GM12878 (cell line): Measurements from ENCODE around the gene EMC1. TPM values are rescaled to one million over a fixed set of nuclear protein-coding genes. Genes with fewer than 3 reads are reported as not detected.

Experiments
- ATAC-seq: fragments of 200-7000 bp; cut with Tn5 transposase; 3 replicates; pipeline ENCODE4 v1.9.1; 2020; ENCODE audit warnings: mild to moderate bottlenecking, moderate library complexity
- BruUV-seq: library from RNA; stranded (reverse); fragments of 400-500 nt; replicated peaks from 2 replicates; lab custom pipeline; 2021; lab: Mats Ljungman, UMichigan
- CTCF ChIA-PET: fragments of 300-600 bp; sonication (Branson Sonifier 250); formaldehyde crosslinking; extraction: SDS; loops from one replicate; lab custom pipeline; 2021; ENCODE audit warnings: inconsistent platforms; lab: Yijun Ruan, JAX
- POLR2A ChIA-PET: fragments of 350-600 bp; formaldehyde crosslinking; extraction: SDS; loops from one replicate; lab custom pipeline; 2021; ENCODE audit warnings: inconsistent platforms; lab: Charles Lee
- RAD21 ChIA-PET: fragments of 300-600 bp; sonication (Branson Sonifier 250); formaldehyde crosslinking; loops from one replicate; lab custom pipeline; 2023; ENCODE audit warnings: antibody characterized with exemption; ENCODE audit not compliant: unreplicated experiment; lab: Charles Lee
- SMC1A ChIA-PET: fragments of 300-600 bp; sonication (Branson Sonifier 250); formaldehyde crosslinking; loops from one replicate; lab custom pipeline; 2023; ENCODE audit not compliant: unreplicated experiment, uncharacterized antibody; lab: Charles Lee
- DNase-seq: peaks from one replicate; pipeline ENCODE4 v3.0.0-alpha.2; 2011; ENCODE audit warnings: low read depth, low spot score
- FAIRE-seq: peaks from 3 replicates; lab custom pipeline; 2011; peaks lifted over from hg19 to GRCh38; lab: Jason Lieb, UNC
- H2AFZ ChIP-seq: 2 replicates; pipeline ENCODE4 v1.6.0; 2011; ENCODE audit warnings: low read depth, low read length, control low read depth; ENCODE audit not compliant: control insufficient read depth
- H3K27ac ChIP-seq: 2 replicates; pipeline ENCODE4 v1.5.1; 2011; ENCODE audit warnings: control low read depth; ENCODE audit not compliant: control insufficient read depth, insufficient read depth
- H3K27me3 ChIP-seq, 2 experiments: replicated peaks in 1 of 2; 2 replicates each; pipeline versions ENCODE4 v1.6.0 to v1.6.1; 2011; ENCODE audit warnings: low read length in 1 of 2; ENCODE audit not compliant: control insufficient read depth in 2 of 2, insufficient read depth in 2 of 2
- H3K36me3 ChIP-seq, 2 experiments: 2 replicates each; pipeline ENCODE4 v1.5.1; 2011; ENCODE audit warnings: low read length in 1 of 2; ENCODE audit not compliant: control insufficient read depth in 2 of 2, insufficient read depth in 2 of 2
- H3K4me1 ChIP-seq: 2 replicates; pipeline ENCODE4 v1.6.1; 2011; ENCODE audit warnings: mild to moderate bottlenecking, low read length, moderate library complexity, mixed read lengths; ENCODE audit not compliant: control insufficient read depth, insufficient read depth
- H3K4me2 ChIP-seq: 2 replicates; pipeline ENCODE4 v1.6.0; 2011; ENCODE audit warnings: control low read depth; ENCODE audit not compliant: control insufficient read depth, insufficient read depth
- H3K4me3 ChIP-seq: fragments of 200-600 bp; sonication (generic); 2 replicates; pipeline ENCODE4 v1.5.1; 2016
- H3K79me2 ChIP-seq: 2 replicates; pipeline ENCODE4 v1.6.0; 2011; ENCODE audit warnings: low read length; ENCODE audit not compliant: control insufficient read depth, insufficient read depth
- H3K9ac ChIP-seq: 2 replicates; pipeline ENCODE4 v1.8.0; 2011; ENCODE audit warnings: low read length, control low read depth, mixed read lengths; ENCODE audit not compliant: control insufficient read depth, insufficient read depth
- H3K9me3 ChIP-seq: replicated peaks from 3 replicates; pipeline ENCODE4 v1.5.1; 2011; ENCODE audit warnings: mild to moderate bottlenecking, low read length; ENCODE audit not compliant: control insufficient read depth, insufficient read depth
- H4K20me1 ChIP-seq: 2 replicates; pipeline ENCODE4 v1.6.0; 2011; ENCODE audit not compliant: control insufficient read depth, insufficient read depth
- HDAC2 ChIP-seq: fragments of 200-600 bp; sonication (generic); IDR thresholded peaks from 2 replicates; pipeline ENCODE4 v1.6.1; 2017
- SPI1 ChIP-seq: IDR thresholded peaks from 2 replicates; pipeline ENCODE4 v1.6.1; 2011; ENCODE audit warnings: low read depth, mild to moderate bottlenecking, low read length, moderate library complexity, borderline replicate concordance; ENCODE audit not compliant: insufficient read depth
- WGBS: methylation state at CpG from one replicate; pipeline ENCODE4 v1.1.6; 2016; ENCODE audit warnings: low lambda C conversion rate; ENCODE audit not compliant: insufficient replicate concordance, insufficient coverage; ENCODE audit errors: missing lambda C conversion rate; 5-methylcytosine and 5-hydroxymethylcytosine counted together
- in situ Hi-C: fragments of 300-500 bp; cut with MboI; formaldehyde crosslinking; loops from 9 replicates; pipeline ENCODE4 v1.14.3; 2018; ENCODE audit warnings: mixed read lengths
- intact Hi-C: fragments of 100-400 bp; cut with micrococcal nuclease; formaldehyde crosslinking; loops from one replicate; pipeline ENCODE4 v1.14.2; 2022; ENCODE audit not compliant: unreplicated experiment
- polyA plus RNA-seq, 11 experiments: library from polyadenylated mRNA; depleted of rRNA in 4 of 11; unstranded in 6 of 11; stranded (reverse) in 5 of 11; fragments of >200 nt; fragmentation: Nextera tagmentation in 4 of 11; fragmentation: Illumina TruSeq in 1 of 11; extraction: Ambion mirVana in 4 of 11; extraction: Trizol in 1 of 11; gene quantifications; 1 replicate in 1 of 11; 2 replicates in 10 of 11; pipeline versions ENCODE4 v1.2.1 to v1.2.3, GENCODE V29; 2011 to 2016; ENCODE audit warnings: inconsistent platforms in 2 of 11, missing spikeins in 2 of 11, low read depth in 1 of 11
- total RNA-seq, 4 experiments: library from RNA; depleted of rRNA in 3 of 4; stranded (reverse); fragments of >200 nt in 3 of 4; fragmentation: Illumina TruSeq in 1 of 4; extraction: Trizol in 1 of 4; gene quantifications; 2 replicates each; pipeline versions ENCODE4 v1.2.1 to v1.2.3, GENCODE V29; 2013 to 2021

EMC1 gene
- total and polyA plus RNA-seq, 10 of the 15 experiments (the other 5 are each of a cell fraction or from before 2014, with no cell fraction given): 12.2 to 43.6 (median 20.6) TPM

GRCh38 chr1:19210772-19211549 lies 40.4 kb downstream of the EMC1 start:
- peaks cover 77% of the 10 kb centered on the region for H3K79me2 ChIP-seq
- FAIRE-seq (no peak), DNase-seq (no peak), ATAC-seq (no peak)
- in situ Hi-C loops: no loop called here
- H3K9ac ChIP-seq: peak overlapping the region; percentile 91
- intact Hi-C loops: loop anchor here (1.0 kb wide), 1 partner anchor 40 kb away; the partner anchor contains the start of genes EMC1 and MRTO4
- H3K4me3 ChIP-seq: peak overlapping the region; percentile 86
- peak overlapping the region; percentile 95 for H3K27ac ChIP-seq
- ChIA-PET POLR2A (interaction anchor here (1.0 to 1.6 kb wide), 3 partner anchors 9 to 41 kb away, joined by 3 to 7 read pairs (median 7); no protein-coding TSS in a partner anchor), RAD21 (interaction anchor here (1.0 to 1.8 kb wide), 2 partner anchors 30 to 42 kb away, joined by 3 to 4 read pairs; no protein-coding TSS in a partner anchor), CTCF (interaction anchor here (0.6 to 1.4 kb wide), 5 partner anchors 30 to 298 kb away, joined by 3 to 4 read pairs (median 3); partner anchors contain the start of gene IFFO2), SMC1A (interaction anchor here (0.9 to 2.0 kb wide), 7 partner anchors 8 to 94 kb away, joined by 3 to 7 read pairs (median 4); no protein-coding TSS in a partner anchor)
- peak overlapping the region; percentile 97 for H3K4me2 ChIP-seq
- peaks cover 7% of the 10 kb centered on the region for H3K4me1 ChIP-seq
- BruUV-seq: TSS peak; percentile 82
- H3K9me3 ChIP-seq: no peaks in the 10 kb centered on the region
- no peaks in the 10 kb centered on the region for H3K36me3 ChIP-seq
- no peaks in the 10 kb centered on the region for H3K27me3 ChIP-seq
- peak overlapping the region; percentile 94 for H2AFZ ChIP-seq
- H4K20me1 ChIP-seq: no peaks in the 10 kb centered on the region; the same call in 1 of the 2 replicates
- WGBS: 6% methylated on average over 12 of the region's 12 CpGs
- TF ChIP-seq SPI1 (0 out of 2 replicates have a peak, but pooled peaks have one; percentile 28), HDAC2 (no peak)
